Measurements from ENCODE around the gene KRT17.
A peak's percentile ranks its signal among the peaks of the same experiment; 100 is the strongest.
"Not testable (repeated sequence)": the region's sequence is repeated elsewhere in the genome, so short reads cannot be mapped to it uniquely, and the experiment has no call there.

Gene KRT17

GRCh38 chr17:41585301-41586056 lies 38.9 kb downstream of the KRT17 start:
- TF ChIP-seq, protein P1, sequence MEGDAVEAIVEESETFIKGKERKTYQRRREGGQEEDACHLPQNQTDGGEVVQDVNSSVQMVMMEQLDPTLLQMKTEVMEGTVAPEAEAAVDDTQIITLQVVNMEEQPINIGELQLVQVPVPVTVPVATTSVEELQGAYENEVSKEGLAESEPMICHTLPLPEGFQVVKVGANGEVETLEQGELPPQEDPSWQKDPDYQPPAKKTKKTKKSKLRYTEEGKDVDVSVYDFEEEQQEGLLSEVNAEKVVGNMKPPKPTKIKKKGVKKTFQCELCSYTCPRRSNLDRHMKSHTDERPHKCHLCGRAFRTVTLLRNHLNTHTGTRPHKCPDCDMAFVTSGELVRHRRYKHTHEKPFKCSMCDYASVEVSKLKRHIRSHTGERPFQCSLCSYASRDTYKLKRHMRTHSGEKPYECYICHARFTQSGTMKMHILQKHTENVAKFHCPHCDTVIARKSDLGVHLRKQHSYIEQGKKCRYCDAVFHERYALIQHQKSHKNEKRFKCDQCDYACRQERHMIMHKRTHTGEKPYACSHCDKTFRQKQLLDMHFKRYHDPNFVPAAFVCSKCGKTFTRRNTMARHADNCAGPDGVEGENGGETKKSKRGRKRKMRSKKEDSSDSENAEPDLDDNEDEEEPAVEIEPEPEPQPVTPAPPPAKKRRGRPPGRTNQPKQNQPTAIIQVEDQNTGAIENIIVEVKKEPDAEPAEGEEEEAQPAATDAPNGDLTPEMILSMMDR (IDR thresholded peaks at IDR 0.05; ENCODE audit: insufficient read depth, low read depth, low read length, missing control alignments), result no peak
- H3K4me3 ChIP-seq (ENCODE audit: low read length), result peak overlapping the region; percentile 84
- no peak for DNase-seq (ENCODE audit: low read depth)

DNA sequence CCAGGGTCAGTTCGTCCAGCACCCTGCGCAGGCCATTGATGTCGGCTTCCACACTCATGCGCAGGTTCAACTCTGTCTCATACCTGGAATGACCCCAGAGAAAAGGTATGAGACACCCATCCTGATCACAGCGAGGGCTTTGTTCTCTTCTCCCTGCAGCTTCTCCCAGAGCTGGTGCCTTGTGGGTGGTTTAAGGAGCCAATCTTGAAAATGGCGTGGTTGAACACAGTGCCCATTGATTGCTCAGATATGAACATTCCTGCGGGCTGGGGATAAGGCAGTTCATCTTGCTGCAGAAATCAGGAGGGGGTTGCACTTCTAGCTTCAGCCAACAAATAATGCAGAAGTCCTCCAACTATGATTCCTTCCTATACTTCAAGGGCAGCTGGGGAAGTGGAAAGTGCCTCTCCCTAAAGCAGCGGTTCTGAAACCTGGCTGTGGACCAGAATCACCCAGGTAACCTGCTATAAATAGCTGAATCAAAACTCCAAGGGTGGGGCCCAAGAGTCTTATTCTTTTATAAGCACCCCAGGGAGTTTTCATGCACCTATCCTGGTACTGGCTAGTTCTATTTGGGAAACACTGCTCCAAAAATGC lies 39.9 kb downstream of the KRT17 start:
- not testable (repeated sequence) for DNase-seq (ENCODE audit: low read depth)
- peak overlapping the region; percentile 84 for H3K4me3 ChIP-seq (ENCODE audit: low read length)

DNA sequence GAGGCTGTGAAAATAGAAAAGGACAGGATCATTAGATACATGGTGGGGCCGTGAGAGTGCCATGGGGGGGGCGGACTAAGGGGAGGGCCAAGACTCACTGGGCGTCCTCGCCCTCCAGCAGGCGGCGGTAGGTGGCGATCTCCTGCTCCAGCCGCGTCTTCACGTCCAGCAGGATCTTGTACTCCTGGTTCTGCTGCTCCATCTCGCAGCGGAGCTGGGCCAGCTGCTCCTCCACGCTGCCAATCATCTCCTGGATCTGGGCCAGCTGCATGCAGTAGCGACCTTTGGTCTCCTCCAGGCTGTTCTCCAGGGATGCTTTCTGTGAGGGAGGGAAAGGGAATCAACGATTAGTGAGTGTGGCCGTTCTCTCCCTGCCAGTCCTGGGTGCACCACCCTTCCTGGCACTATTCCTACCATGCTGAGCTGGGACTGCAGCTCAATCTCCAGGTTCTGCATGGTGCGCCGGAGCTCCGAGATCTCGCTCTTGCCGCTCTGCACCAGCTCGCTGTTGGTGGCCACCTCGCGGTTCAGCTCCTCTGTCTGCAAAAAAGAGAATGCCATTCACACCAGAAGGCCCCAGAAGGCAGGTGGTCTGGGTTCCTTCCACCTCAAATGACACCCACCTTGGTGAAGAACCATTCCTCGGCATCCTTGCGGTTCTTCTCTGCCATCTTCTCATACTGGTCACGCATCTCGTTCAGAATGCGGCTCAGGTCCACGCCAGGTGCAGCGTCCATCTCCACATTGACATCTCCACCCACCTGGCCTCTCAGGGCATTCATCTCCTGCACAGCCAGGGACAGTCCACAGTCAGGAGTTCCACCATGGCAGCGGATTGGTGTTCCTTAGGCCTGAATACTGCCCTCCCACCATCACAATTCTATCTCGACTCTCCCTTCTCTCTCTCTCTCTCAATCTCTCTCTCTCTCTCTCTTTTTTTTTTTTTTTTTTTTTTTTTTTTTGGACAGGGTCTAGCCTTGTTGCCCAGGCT lies 40.9 kb downstream of the KRT17 start:
- DNase-seq (ENCODE audit: low read depth), result peak; percentile 82
- TF ChIP-seq, protein P1 (IDR thresholded peaks at IDR 0.05; ENCODE audit: insufficient read depth, low read depth, low read length, missing control alignments), result peak; percentile 19
- H3K4me3 ChIP-seq (ENCODE audit: low read length), result peak overlapping the region; percentile 84

DNA sequence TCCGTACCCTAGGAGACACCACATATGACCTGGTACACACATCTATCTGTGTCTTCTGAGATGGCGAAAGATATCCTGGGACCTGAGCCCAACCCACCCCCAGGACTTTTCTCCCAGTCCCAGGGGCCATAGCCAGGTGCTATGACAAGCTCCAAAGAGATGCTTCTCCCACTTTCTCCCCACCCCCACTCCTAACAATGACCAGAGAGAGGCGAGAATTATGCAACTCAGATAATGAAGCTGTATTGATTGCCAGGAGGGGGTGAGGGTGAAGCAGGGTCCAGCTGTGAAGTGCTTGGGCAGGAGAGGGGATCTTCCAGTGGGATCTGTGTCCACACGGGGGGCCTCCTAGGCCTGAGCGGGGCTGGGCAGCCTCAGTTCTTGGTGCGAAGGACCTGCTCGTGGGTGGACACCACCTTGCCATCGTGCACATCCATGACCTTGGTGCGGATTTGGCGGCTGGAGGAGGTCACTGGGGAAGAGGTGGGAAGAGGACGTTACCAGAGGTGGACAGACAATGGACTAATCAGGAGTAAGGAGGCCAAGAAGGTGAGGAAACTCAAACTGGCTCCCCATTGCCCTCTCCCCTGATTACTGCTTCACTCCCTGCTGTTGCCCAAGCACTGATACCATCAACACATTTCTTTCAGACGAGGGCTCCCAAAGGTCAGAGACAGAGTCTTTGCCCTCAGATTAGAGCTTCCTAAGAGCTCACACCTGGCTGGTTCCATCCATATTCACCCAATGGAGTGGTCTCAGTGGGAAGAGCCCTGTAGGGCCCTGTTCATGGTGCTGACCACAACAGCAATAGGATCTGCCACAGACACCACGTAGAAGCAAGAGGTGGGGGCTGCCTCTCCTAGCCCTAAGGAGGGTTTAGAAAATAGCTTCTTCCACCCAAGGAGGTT lies 42.1 kb downstream of the KRT17 start:
- DNase-seq (ENCODE audit: low read depth), result peak; percentile 82
- H3K4me3 ChIP-seq (ENCODE audit: low read length), result not testable (repeated sequence)

- H3K4me3 ChIP-seq (ENCODE audit: low read length), result no peak overlapping the region
- TF ChIP-seq, protein P1 (IDR thresholded peaks at IDR 0.05; ENCODE audit: insufficient read depth, low read depth, low read length, missing control alignments), result peak; percentile 3
Observed at GRCh38 chr17:41581366-41582060, 42.9 kb downstream of the KRT17 start.

DNA sequence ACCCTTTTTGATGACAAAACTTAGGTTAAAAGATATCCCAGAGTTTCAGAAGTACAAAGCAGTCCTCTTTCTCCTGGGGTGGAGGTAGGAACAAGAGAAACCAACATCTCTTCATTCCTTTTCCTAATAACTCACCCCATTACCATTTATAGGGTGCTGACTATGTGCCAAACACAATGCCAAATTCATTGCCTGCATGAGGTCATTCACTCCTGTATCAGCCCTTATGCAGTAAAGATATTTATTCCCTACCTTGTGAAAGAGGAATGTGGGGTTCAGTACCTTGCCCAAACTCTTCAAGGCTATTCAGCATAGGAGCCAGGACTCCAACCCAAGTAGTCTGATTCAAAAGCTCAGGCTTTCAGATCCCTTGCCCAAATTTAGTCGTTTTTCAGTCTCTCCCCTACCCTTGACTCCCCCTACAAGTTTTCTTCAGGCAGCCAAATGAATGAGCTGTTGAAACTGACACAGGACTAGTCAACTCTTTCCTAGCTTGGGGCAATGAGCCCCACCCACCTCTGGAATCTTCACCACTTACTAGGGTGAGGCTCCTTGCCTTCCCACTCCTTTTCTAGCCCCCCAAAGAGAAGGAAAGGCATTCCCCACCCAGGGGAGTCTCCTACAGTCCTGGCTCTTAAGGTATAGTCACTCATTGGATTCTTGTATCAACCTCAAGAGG lies 43.5 kb downstream of the KRT17 start:
- DNase-seq (ENCODE audit: low read depth), result peak; percentile 94
- TF ChIP-seq, protein P1 (IDR thresholded peaks at IDR 0.05; ENCODE audit: insufficient read depth, low read depth, low read length, missing control alignments), result no peak
- no peak overlapping the region for H3K4me3 ChIP-seq (ENCODE audit: low read length)

More at GRCh38 chr17:41581366-41582060, 42.9 kb downstream of the KRT17 start:
- peak; percentile 87 for DNase-seq (ENCODE audit: low read depth)
